ENCODE measurements around the gene TXLNB. TPM values are rescaled to one million over a fixed set of nuclear protein-coding genes. Genes with fewer than 3 reads are reported as not detected.
A peak's percentile ranks its signal among the peaks of the same experiment; 100 is the strongest.

Gene TXLNB
- not detected for total RNA-seq (2021; ENCODE audit: unreplicated experiment)
- not detected for polyA plus RNA-seq (2012; ENCODE audit: insufficient read length)
- not detected for Bru-seq, nascent RNA
- BruChase-seq, experiment 1, labeled RNA remaining after a 2-hour chase: not detected
- percentile 5 among the genes with signal in this experiment for BruChase-seq, experiment 2, labeled RNA remaining after a 6-hour chase
- long read RNA-seq: 0 reads

GRCh38 chr6:139291813-139292619, at the start of gene TXLNB:
Gene TXLNB (minus strand): TSS chr6:139291998. CDS start chr6:139288899, 3,099 bp downstream.
- no peaks in the 10 kb centered on the region for H3K27me3 ChIP-seq (ENCODE audit: control insufficient read depth, insufficient read depth, low read length)
- DNase-seq (ENCODE audit: low read depth, low spot score) (no peak), ATAC-seq (0 out of 2 replicates have a peak, but pooled peaks have one; percentile 26)
- H3K4me3 ChIP-seq (ENCODE audit: low read depth in 2 of 2, low read length in 2 of 2): no peak within 1 kb of the TSS
- no peaks in the 10 kb centered on the region for H3K4me1 ChIP-seq (ENCODE audit: control insufficient read depth, insufficient read depth, low read length)
- no TSS peak for BruUV-seq (replicated peaks)
- CTCF ChIA-PET: no interaction called here
- in situ Hi-C loops (cut with HindIII; ENCODE audit: low pct_unique_long_range_greater_than_20kb, low sequenced_read_pairs) (no loop called here), intact Hi-C loops (cut with micrococcal nuclease; ENCODE audit: unreplicated experiment) (no loop called here)
- H3K36me3 ChIP-seq (ENCODE audit: control insufficient read depth, insufficient read depth, low read length): no peaks in the 10 kb centered on the region
- no peak within 1 kb of the TSS for H3K27ac ChIP-seq (ENCODE audit: low read length)
- TF ChIP-seq POLR2AphosphoS5 (IDR thresholded peaks at IDR 0.05; ENCODE audit: low read depth, low read length): no peak
- TF ChIP-seq SIN3A (IDR thresholded peaks at IDR 0.05; ENCODE audit: borderline replicate concordance, insufficient read depth, low read depth, low read length): no peak
- no peak for TF ChIP-seq REST (IDR thresholded peaks at IDR 0.05; ENCODE audit: insufficient read depth in 1 of 2, low read depth in 2 of 2, low read length in 1 of 2)
- TF ChIP-seq CTCF (IDR thresholded peaks at IDR 0.05): no peak
- no peak for TF ChIP-seq TCF7L2 (IDR thresholded peaks at IDR 0.05; ENCODE audit: low read depth, low read length)
- POLR2A ChIA-PET: interaction anchor here (0.7 kb wide), 1 partner anchor 327 kb away, joined by 3 read pairs; no protein-coding TSS in a partner anchor
- no peaks in the 10 kb centered on the region for H3K9me3 ChIP-seq (ENCODE audit: control insufficient read depth, insufficient read depth, low read depth, low read length)

- no peaks in the 10 kb centered on the region for H3K9me3 ChIP-seq (ENCODE audit: control insufficient read depth, insufficient read depth, low read depth, low read length)
- POLR2A ChIA-PET: interaction anchor here (0.7 kb wide), 1 partner anchor 246 kb away, joined by 3 read pairs; no protein-coding TSS in a partner anchor
- CTCF ChIA-PET: no interaction called here
- H3K27me3 ChIP-seq (ENCODE audit: control insufficient read depth, insufficient read depth, low read length): no peaks in the 10 kb centered on the region
- DNase-seq (ENCODE audit: low read depth, low spot score) (no peak), ATAC-seq (no peak)
- H3K36me3 ChIP-seq (ENCODE audit: control insufficient read depth, insufficient read depth, low read length): no peaks in the 10 kb centered on the region
- intact Hi-C loops (cut with micrococcal nuclease; ENCODE audit: unreplicated experiment): loop anchor here (10.0 kb wide), 1 partner anchor 106 kb away; no protein-coding TSS in a partner anchor
- in situ Hi-C loops (cut with HindIII; ENCODE audit: low pct_unique_long_range_greater_than_20kb, low sequenced_read_pairs): no loop called here
- no peak overlapping the region for H3K4me3 ChIP-seq (ENCODE audit: low read depth in 2 of 2, low read length in 2 of 2)
- H3K27ac ChIP-seq (ENCODE audit: low read length): no peak overlapping the region
- TF ChIP-seq CTCF (IDR thresholded peaks at IDR 0.05): no peak
- TF ChIP-seq POLR2AphosphoS5 (IDR thresholded peaks at IDR 0.05; ENCODE audit: low read depth, low read length): no peak
- TF ChIP-seq REST (IDR thresholded peaks at IDR 0.05; ENCODE audit: insufficient read depth in 1 of 2, low read depth in 2 of 2, low read length in 1 of 2): no peak
- no peak for TF ChIP-seq TCF7L2 (IDR thresholded peaks at IDR 0.05; ENCODE audit: low read depth, low read length)
- no peak for TF ChIP-seq SIN3A (IDR thresholded peaks at IDR 0.05; ENCODE audit: borderline replicate concordance, insufficient read depth, low read depth, low read length)
- no peaks in the 10 kb centered on the region for H3K4me1 ChIP-seq (ENCODE audit: control insufficient read depth, insufficient read depth, low read length)
- BruUV-seq (replicated peaks): no TSS peak
These were observed 49.3 kb upstream of the TXLNB start for GRCh38 chr6:139341060-139341459.
